Measurements from ENCODE around the gene GFY. TPM values are rescaled to one million over a fixed set of nuclear protein-coding genes. Genes with fewer than 3 reads are reported as not detected.

Gene GFY
- total and polyA plus RNA-seq, 5 experiments from 2014 or later = not detected

- POLR2A ChIA-PET = interaction anchor here (1.1 to 1.5 kb wide), 2 partner anchors 8 to 16 kb away, joined by 3 to 4 read pairs; no protein-coding TSS in a partner anchor
- DNase-seq = no peak
- Mint-ChIP-seq H3K27me3 (no peaks in the 10 kb centered on the region), H3K4me3 (peak overlapping the region in 2 of 10 donors; percentile 12 to 49), H3K36me3 (no peaks in the 10 kb centered on the region), H3K27ac (peak overlapping the region in 6 of 10 donors; percentile 9 to 87 (median 53)), H3K9me3 (no peaks in the 10 kb centered on the region), H3K4me1 (peaks cover 37 to 55% (median 48%) of the 10 kb centered on the region in 4 donors)
- no peak for ATAC-seq
Measured at GRCh38 chr19:49411681-49412326, 13.4 kb upstream of the GFY start.

- H3K4me3 Mint-ChIP-seq = no peak overlapping the region
- DNase-seq = no peak
- H3K27ac Mint-ChIP-seq = peak overlapping the region in 2 of 10 donors; percentile 9 to 67
- POLR2A ChIA-PET = interaction anchor here (0.9 kb wide), 1 partner anchor 12 kb away, joined by 3 read pairs; no protein-coding TSS in a partner anchor
- no peaks in the 10 kb centered on the region for H3K36me3 Mint-ChIP-seq
- no peak for ATAC-seq
- H3K27me3 Mint-ChIP-seq = peaks cover 1 to 11% (median 7%) of the 10 kb centered on the region in 5 donors
- no peaks in the 10 kb centered on the region for H3K9me3 Mint-ChIP-seq
- peaks cover 31 to 43% (median 37%) of the 10 kb centered on the region in 4 donors for H3K4me1 Mint-ChIP-seq
Measured at GRCh38 chr19:49413348-49413747, 11.8 kb upstream of the GFY start.

GRCh38 chr19:49414256-49414655 lies 10.9 kb upstream of the GFY start:
- Mint-ChIP-seq H3K9me3 (no peaks in the 10 kb centered on the region), H3K27ac (peak overlapping the region in 1 of 10 donors; percentile 28), H3K27me3 (peaks cover 6 to 20% (median 14%) of the 10 kb centered on the region in 5 donors), H3K4me1 (peaks cover 25 to 34% (median 28%) of the 10 kb centered on the region in 4 donors), H3K36me3 (no peaks in the 10 kb centered on the region), H3K4me3 (no peak overlapping the region)
- DNase-seq (no peak), ATAC-seq (no peak)
- POLR2A ChIA-PET = interaction anchor here (0.6 kb wide), 1 partner anchor 172 kb away, joined by 3 read pairs; no protein-coding TSS in a partner anchor

DNA sequence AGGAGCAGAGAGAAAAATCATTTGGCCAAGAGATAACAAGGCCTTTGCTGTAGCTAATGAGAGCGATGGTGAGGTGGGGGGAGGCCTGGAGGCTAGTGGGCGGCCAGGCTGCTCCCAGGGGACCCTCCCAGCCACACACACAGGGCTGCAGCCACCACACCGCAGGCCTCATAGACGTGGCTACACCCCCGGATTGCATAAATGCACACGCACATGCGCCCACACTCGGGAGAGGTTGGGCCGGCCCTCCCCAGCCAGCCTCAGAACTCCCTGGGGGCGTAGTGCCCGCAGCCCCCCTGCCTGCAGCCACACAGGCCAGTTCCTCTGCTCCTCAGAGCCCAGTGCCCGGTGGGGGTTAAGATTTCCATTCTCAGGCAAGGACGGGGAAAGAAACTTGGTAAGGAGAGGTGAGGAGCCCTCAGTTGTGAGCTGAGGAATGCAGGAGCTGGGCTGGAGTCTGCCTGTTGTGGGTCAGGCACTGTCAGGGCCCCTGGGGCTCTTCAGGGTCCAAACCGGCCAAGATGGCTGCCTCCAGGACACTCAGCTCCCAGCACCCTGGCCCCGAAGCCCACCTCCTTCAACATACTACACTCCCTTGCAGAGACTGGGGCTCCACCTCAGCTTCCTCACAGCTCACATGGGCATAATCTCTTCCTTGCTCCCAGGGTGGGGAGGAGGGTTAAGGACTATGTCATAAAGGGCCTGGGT lies 9.9 kb upstream of the GFY start:
- Mint-ChIP-seq H3K4me3 (no peak overlapping the region), H3K27ac (peak overlapping the region in 1 of 10 donors; percentile 53), H3K36me3 (no peaks in the 10 kb centered on the region), H3K4me1 (peaks cover 17 to 24% (median 21%) of the 10 kb centered on the region in 4 donors), H3K27me3 (peaks cover 14 to 30% (median 23%) of the 10 kb centered on the region in 5 donors), H3K9me3 (no peaks in the 10 kb centered on the region)
- DNase-seq = no peak
- POLR2A ChIA-PET = interaction anchor here (0.6 kb wide), 1 partner anchor 28 kb away, joined by 5 read pairs; no protein-coding TSS in a partner anchor
- no peak for ATAC-seq

DNA sequence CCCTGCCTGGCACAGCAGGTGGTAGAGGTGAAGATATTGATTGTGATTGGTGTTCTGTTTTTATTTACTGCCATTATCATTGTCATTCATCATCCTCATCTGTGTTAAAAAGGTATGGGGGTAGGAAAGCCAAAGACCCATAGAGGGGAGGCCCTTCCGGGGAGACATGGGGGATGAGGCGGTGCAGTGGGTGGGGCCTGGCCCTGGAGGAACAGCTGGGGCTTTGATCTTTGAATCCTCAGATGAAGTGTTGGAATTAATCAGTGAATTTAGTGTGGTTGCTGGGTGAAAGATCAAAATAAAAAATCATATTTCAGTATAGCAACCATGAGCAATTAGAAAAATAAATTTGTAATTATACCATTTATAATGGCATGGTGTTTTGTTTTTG lies 9.4 kb upstream of the GFY start:
- ATAC-seq = no peak
- no peak overlapping the region for H3K4me3 Mint-ChIP-seq
- H3K9me3 Mint-ChIP-seq = peaks cover 0 to 2% (median 0%) of the 10 kb centered on the region in 9 donors

GRCh38 chr19:49417088-49417487 lies 8.1 kb upstream of the GFY start:
- POLR2A ChIA-PET = interaction anchor here (0.6 to 1.5 kb wide), 3 partner anchors 11 to 218 kb away, joined by 3 to 4 read pairs (median 3); no protein-coding TSS in a partner anchor
- H3K4me3 Mint-ChIP-seq = no peak overlapping the region
- H3K4me1 Mint-ChIP-seq = peaks cover 17 to 24% (median 18%) of the 10 kb centered on the region in 4 donors
- H3K27me3 Mint-ChIP-seq = peaks cover 23 to 48% (median 40%) of the 10 kb centered on the region in 5 donors
- peaks cover 0 to 2% (median 0%) of the 10 kb centered on the region in 9 donors for H3K9me3 Mint-ChIP-seq
- H3K27ac Mint-ChIP-seq = no peak overlapping the region
- ATAC-seq (no peak), DNase-seq (no peak)
- H3K36me3 Mint-ChIP-seq = peaks cover 0 to 3% (median 0%) of the 10 kb centered on the region in 3 donors

More for the DNA sequence above, 9.4 kb upstream of the GFY start:
- peaks cover 17 to 35% (median 28%) of the 10 kb centered on the region in 5 donors for H3K27me3 Mint-ChIP-seq
- DNase-seq = no peak
- POLR2A ChIA-PET = interaction anchor here (0.6 kb wide), 1 partner anchor 28 kb away, joined by 5 read pairs; no protein-coding TSS in a partner anchor
- no peaks in the 10 kb centered on the region for H3K36me3 Mint-ChIP-seq
- peak overlapping the region in 1 of 10 donors; percentile 53 for H3K27ac Mint-ChIP-seq
- peaks cover 15 to 25% (median 20%) of the 10 kb centered on the region in 4 donors for H3K4me1 Mint-ChIP-seq

- DNase-seq (no peak), ATAC-seq (no peak)
- Mint-ChIP-seq H3K27me3 (peaks cover 27 to 62% (median 47%) of the 10 kb centered on the region in 5 donors), H3K4me3 (no peak overlapping the region), H3K4me1 (peaks cover 22 to 27% (median 24%) of the 10 kb centered on the region in 4 donors), H3K36me3 (peaks cover 0 to 3% (median 0%) of the 10 kb centered on the region in 3 donors), H3K27ac (no peak overlapping the region), H3K9me3 (peaks cover 0 to 2% (median 0%) of the 10 kb centered on the region in 9 donors)
- POLR2A ChIA-PET = interaction anchor here (0.5 to 1.5 kb wide), 2 partner anchors 9 to 31 kb away, joined by 4 read pairs; no protein-coding TSS in a partner anchor
Measured at GRCh38 chr19:49418511-49418910, 6.7 kb upstream of the GFY start.

GRCh38 chr19:49419173-49419572 lies 6.0 kb upstream of the GFY start:
- POLR2A ChIA-PET = interaction anchor here (1.1 to 1.7 kb wide), 3 partner anchors 15 to 76 kb away, joined by 3 to 4 read pairs (median 4); no protein-coding TSS in a partner anchor
- peaks cover 28 to 34% (median 31%) of the 10 kb centered on the region in 4 donors for H3K4me1 Mint-ChIP-seq
- ATAC-seq = no peak
- no peak for DNase-seq
- H3K36me3 Mint-ChIP-seq = peaks cover 0 to 3% (median 0%) of the 10 kb centered on the region in 3 donors
- H3K9me3 Mint-ChIP-seq = peaks cover 0 to 2% (median 0%) of the 10 kb centered on the region in 9 donors
- no peak overlapping the region for H3K4me3 Mint-ChIP-seq
- peaks cover 31 to 69% (median 53%) of the 10 kb centered on the region in 5 donors for H3K27me3 Mint-ChIP-seq
- H3K27ac Mint-ChIP-seq = no peak overlapping the region

GRCh38 chr19:49420227-49420626 lies 5.0 kb upstream of the GFY start:
- Mint-ChIP-seq H3K4me3 (peak overlapping the region in 2 of 10 donors; percentile 42 to 73), H3K36me3 (peaks cover 0 to 3% (median 0%) of the 10 kb centered on the region in 3 donors), H3K9me3 (peaks cover 0 to 2% (median 0%) of the 10 kb centered on the region in 9 donors), H3K27me3 (peaks cover 36 to 79% (median 63%) of the 10 kb centered on the region in 5 donors), H3K27ac (peak overlapping the region in 3 of 10 donors; percentile 31 to 39 (median 33)), H3K4me1 (peaks cover 32 to 42% (median 34%) of the 10 kb centered on the region in 4 donors)
- no peak for ATAC-seq
- DNase-seq = no peak
- POLR2A ChIA-PET = interaction anchor here (1.2 to 1.7 kb wide), 4 partner anchors 11 to 23 kb away, joined by 3 to 5 read pairs (median 4); no protein-coding TSS in a partner anchor

GRCh38 chr19:49421039-49421877 lies 3.9 kb upstream of the GFY start:
- Mint-ChIP-seq H3K4me3 (peak overlapping the region; percentile 7 to 89 (median 72)), H3K36me3 (peaks cover 0 to 3% (median 0%) of the 10 kb centered on the region in 3 donors), H3K27ac (peak overlapping the region in 4 of 10 donors; percentile 53 to 88 (median 72)), H3K27me3 (peaks cover 44 to 90% (median 73%) of the 10 kb centered on the region in 5 donors), H3K4me1 (peaks cover 34 to 52% (median 42%) of the 10 kb centered on the region in 4 donors), H3K9me3 (peaks cover 0 to 2% (median 0%) of the 10 kb centered on the region in 9 donors)
- POLR2A ChIA-PET = interaction anchor here (1.3 to 1.7 kb wide), 2 partner anchors 13 to 18 kb away, joined by 3 to 4 read pairs; no protein-coding TSS in a partner anchor
- peak; percentile 21 to 72 for ATAC-seq
- DNase-seq = peak in 1 of 10 donors; percentile 25

DNA sequence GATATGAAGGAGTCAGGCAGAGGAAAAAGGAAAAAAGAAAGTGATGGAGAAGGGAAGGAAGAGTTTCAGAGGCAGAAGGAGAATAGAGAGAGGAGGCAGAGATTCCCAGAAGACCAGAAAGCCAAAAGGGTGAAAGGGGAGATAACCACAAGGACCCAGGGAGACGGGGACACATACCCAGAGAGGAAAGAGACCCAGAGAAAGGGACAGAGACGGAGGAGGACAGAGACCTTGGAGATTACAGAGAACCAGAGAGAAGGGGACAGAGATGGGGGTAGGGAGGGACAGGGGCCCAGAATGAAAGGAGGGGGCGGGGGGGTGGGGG lies 3.3 kb upstream of the GFY start:
- POLR2A ChIA-PET = interaction anchor here (1.5 kb wide), 1 partner anchor 12 kb away, joined by 4 read pairs; no protein-coding TSS in a partner anchor
- H3K36me3 Mint-ChIP-seq = peaks cover 0 to 9% (median 0%) of the 10 kb centered on the region in 3 donors
- H3K27ac Mint-ChIP-seq = peak overlapping the region in 3 of 10 donors; percentile 58 to 88 (median 85)

More for the DNA sequence above, 3.3 kb upstream of the GFY start:
- peaks cover 0 to 2% (median 0%) of the 10 kb centered on the region in 9 donors for H3K9me3 Mint-ChIP-seq
- ATAC-seq = no peak
- DNase-seq = no peak
- peak overlapping the region in 9 of 10 donors; percentile 43 to 89 (median 72) for H3K4me3 Mint-ChIP-seq
- H3K4me1 Mint-ChIP-seq = peaks cover 40 to 56% (median 48%) of the 10 kb centered on the region in 4 donors
- peaks cover 50 to 95% (median 79%) of the 10 kb centered on the region in 5 donors for H3K27me3 Mint-ChIP-seq
